GM18858 (cell line): ENCODE data around the gene CERK.

ENCODE experiments used
- ATAC-seq: cut with Tn5 transposase; IDR thresholded peaks from one replicate; pipeline ENCODE4 v1.9.1; 2021; ENCODE audit not compliant: unreplicated experiment

CERK gene

GRCh38 chr22:46679706-46680269 lies 58.3 kb downstream of the CERK start:
- no peak for ATAC-seq

GRCh38 chr22:46678785-46679700 lies 59.0 kb downstream of the CERK start:
- ATAC-seq, result no peak

DNA sequence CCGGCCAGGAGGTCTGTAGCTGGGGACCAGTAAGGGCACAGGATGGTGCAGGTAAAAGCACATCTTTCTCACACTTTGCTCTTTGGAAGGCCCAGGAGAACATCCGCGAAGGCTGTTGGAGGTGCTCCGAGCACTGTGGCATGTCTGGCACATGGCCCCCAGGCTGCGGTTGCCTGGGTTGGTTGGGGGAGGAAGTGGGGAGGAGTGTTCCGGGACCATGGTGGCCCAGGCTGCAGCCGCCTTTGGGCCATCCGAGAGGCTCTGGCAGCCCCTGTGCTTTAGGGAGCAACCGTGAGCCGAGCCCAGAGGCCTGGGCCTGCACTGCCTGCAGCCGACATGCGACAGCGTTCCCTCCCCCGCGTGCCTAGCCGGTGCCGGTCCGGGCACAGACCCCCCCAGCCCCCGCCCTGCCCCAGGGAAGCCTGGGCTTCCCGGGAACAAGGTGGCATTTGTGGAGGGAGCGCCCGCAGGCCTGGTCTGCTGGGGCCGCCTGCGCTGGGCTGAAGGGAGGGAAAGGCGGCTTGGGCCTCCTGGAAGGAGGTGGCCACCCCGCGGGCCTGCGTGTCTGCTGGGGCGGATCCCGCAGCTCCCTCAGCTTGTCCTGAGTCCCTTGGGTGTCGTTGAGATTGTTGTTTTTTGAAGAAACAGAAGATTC lies 59.9 kb downstream of the CERK start:
- ATAC-seq, result no peak

- ATAC-seq, result no peak
Observed at GRCh38 chr22:46677323-46678002, 60.6 kb downstream of the CERK start.

- no peak for ATAC-seq
Observed at GRCh38 chr22:46676881-46677280, 61.2 kb downstream of the CERK start.

- no peak for ATAC-seq
Observed at GRCh38 chr22:46676479-46676878, 61.6 kb downstream of the CERK start.

GRCh38 chr22:46675938-46676337 lies 62.1 kb downstream of the CERK start:
- ATAC-seq, result no peak

DNA sequence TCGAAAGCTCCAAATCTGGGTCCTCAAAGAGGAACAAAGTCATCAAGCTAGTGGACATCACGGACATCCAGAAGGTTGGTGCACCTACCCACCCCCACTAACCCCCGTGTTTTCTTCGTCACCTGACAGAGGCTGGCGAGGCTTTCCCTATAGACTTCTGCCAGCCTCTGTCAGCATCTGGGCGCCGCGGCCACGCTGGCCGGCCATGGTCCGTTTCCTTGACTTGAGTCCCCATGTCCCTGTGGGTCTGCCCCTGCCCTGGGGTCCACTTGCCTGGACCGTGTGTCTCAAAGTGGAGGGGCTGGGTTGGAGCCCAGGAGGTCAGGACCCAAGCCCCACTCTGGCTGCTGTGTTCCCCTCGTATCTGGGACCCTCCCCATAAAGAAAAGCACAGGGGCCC lies 62.6 kb downstream of the CERK start:
- ATAC-seq, result no peak

- ATAC-seq, result no peak
Observed at GRCh38 chr22:46674906-46675305, 63.1 kb downstream of the CERK start.

DNA sequence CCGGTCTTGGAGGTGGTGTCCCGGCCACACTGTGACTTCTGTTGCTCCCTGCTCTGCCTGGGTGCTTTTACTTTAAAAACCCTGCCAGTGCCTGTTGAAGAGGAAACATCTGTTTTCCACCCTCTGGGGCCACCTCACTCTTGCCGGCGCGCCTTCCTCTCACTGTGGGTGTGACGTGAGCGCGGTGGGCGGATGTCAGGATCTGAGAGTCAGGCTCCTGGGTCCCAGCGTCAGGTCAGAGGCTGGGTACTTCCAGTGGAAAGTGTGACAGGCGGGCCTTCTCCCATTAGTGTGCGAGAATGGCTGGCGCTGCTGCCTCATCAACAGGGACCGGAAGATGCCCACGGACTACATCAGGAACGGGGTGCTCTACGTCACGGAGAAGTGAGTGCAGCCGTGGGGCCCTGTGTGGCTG lies 63.7 kb downstream of the CERK start:
- ATAC-seq, result no peak

- ATAC-seq, result no peak
Observed at GRCh38 chr22:46673662-46674236, 64.3 kb downstream of the CERK start.

DNA sequence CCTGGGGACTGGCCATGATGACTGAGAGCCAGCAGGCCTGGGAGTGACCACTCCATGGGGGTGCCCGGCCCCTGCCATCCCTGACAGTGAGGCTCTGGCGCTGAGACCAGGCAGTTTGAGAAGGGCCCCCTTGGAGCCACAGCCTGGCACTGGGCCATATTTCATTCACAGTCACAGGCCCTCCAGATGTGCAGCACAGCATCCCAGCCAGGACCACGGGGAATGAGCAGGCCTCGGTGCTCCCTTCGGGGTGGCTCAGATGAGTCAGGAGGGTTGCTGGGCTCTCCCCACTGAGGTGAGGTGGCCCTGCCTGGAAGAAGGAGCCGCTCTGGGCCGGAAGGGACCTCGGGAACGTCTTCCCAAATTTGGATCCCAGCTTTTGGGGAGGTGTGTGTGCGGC lies 64.8 kb downstream of the CERK start:
- ATAC-seq, result no peak

DNA sequence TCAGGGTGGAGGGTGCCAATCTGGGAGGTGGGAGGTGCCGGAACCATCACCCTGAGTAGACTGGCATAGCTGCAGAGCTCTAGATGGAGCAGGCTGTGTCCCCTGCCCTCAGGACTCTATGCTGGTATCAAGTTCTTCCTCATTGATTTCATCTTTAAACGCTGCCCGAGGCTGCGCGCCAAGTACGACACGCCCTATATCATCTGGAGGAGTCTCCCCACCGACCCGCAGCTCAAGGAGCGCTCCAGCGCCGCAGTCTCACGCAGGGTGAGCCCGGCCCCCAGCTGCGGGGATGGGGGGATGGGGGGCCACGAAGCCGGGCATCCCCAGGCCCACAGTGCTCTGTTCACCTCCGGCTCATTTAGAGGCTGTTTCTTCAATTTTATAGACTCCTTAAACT lies 65.3 kb downstream of the CERK start:
- ATAC-seq, result no peak

DNA sequence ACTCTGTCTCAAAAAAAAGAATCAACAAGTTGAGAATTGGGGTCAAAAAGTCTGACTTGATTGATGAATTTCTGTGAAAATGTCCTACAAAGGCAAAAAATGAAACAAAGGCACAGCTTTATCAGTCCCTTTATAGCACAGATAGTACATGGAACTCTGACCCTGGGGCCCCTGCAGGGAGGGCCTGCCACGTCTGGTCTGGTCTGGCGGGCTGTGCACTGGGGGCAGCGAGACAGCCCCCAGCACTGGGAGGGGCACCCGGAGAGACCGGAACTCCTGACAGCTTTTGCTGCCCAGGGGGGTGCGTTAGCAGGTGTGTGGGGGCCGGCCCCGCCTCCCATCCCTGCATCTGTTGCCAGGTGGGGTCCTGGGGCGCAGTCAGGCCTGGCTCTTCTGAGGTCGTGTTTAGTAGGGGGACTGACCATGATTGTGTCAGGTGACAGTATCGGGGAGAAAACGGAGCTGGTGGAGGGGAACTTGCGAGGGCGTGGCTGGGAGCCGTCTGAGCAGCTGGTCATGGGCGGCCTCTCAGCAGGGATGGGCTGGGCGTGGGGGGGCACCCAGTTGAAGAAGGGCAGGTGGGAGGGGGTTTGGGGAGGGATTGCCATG lies 66.1 kb downstream of the CERK start:
- no peak for ATAC-seq

- no peak for ATAC-seq
Observed at GRCh38 chr22:46669201-46669600, 68.9 kb downstream of the CERK start.

- ATAC-seq, result no peak
Observed at GRCh38 chr22:46668116-46668515, 69.9 kb downstream of the CERK start.

- ATAC-seq, result no peak
Observed at GRCh38 chr22:46667245-46667623, 70.8 kb downstream of the CERK start.

GRCh38 chr22:46666577-46667244 lies 71.3 kb downstream of the CERK start:
- ATAC-seq, result no peak

DNA sequence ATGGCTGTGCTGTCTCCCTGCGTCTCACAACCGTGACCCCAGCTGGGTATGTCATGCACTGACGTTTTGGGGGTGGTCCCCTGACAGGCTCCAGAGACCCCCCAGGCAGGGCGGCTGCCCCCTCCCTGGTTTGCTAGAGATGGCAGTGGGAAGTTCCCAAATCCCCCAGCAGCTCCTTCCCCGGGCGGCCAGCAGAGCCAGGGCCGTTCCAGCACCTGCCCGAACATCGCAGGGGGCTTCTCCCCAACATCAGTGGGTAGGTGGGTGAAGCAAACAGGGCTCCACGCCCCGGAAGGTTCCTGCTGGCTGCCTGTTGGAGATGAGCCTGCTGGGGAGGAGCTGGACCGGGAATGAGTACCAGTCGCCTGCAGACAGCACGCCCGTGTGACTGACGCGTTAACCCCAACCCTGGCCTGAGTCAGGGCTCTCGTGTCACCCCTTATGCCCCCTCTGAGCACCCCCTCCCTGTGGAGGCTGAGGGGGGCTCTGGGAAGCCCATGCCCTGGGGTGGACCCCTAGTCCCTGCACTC lies 72.2 kb downstream of the CERK start:
- ATAC-seq, result no peak

- ATAC-seq, result no peak
Observed at GRCh38 chr22:46665151-46665695, 72.8 kb downstream of the CERK start.
